H1 (cell line): Measurements from ENCODE around the gene CCDC91. TPM values are rescaled to one million over a fixed set of nuclear protein-coding genes. Genes with fewer than 3 reads are reported as not detected.

ENCODE experiments used
- CHD7 ChIP-seq: fragments of 300-600 bp; sonication (generic); IDR thresholded peaks from 2 replicates; pipeline ENCODE4 v1.7.1; 2012; ENCODE audit warnings: low read length, moderate library complexity, mild to moderate bottlenecking, inconsistent platforms; ENCODE audit not compliant: insufficient replicate concordance
- HDAC2 ChIP-seq, 2 experiments: fragments of 300-600 bp in 1 of 2; sonication (generic) in 1 of 2; IDR thresholded peaks; 2 replicates each; pipeline ENCODE4 v1.6.1; 2011 to 2012; ENCODE audit warnings: low read depth in 2 of 2, low read length in 2 of 2, mild to moderate bottlenecking in 2 of 2, moderate library complexity in 2 of 2, borderline replicate concordance in 1 of 2, inconsistent platforms in 1 of 2
- SUZ12 ChIP-seq: fragments of 200-600 bp; sonication (generic); IDR thresholded peaks from 2 replicates; pipeline ENCODE4 v1.6.1; 2012; ENCODE audit warnings: mild to moderate bottlenecking, inconsistent platforms, low read length, moderate library complexity, mixed read lengths
- polyA plus RNA-seq, 7 experiments: library from polyadenylated mRNA; depleted of rRNA in 3 of 7; stranded (reverse) in 5 of 7; unstranded in 2 of 7; fragments of >200 nt in 5 of 7; fragments of 200-250 nt in 2 of 7; gene quantifications; 1 replicate in 5 of 7; 2 replicates in 1 of 7; 4 replicates in 1 of 7; pipeline versions ENCODE4 v1.2.1 to v1.2.3, GENCODE V29; 2011 to 2013; ENCODE audit warnings: missing spikeins in 2 of 7, mixed read lengths in 2 of 7
- total RNA-seq: library from RNA; stranded (reverse); fragmentation: NEBNext Ultra II Directional; extraction: Animal tissue kit (Norgen Biotek cat#: 25700); gene quantifications from 2 replicates; pipeline ENCODE4 v1.2.1, GENCODE V29; 2021

Gene CCDC91
- total and polyA plus RNA-seq, 2 of the 8 experiments (the other 6 are each of a cell fraction or from before 2014, with no cell fraction given): 8.6 to 23.1 TPM

GRCh38 chr12:28242129-28242495 is 51.9 kb downstream of the CCDC91 start (continued):
- no peak for TF ChIP-seq HDAC2 (IDR thresholded peaks at IDR 0.05; ENCODE audit: borderline replicate concordance in 1 of 2, low read depth in 2 of 2, low read length in 2 of 2)
- no peak for TF ChIP-seq CHD7
- no peak for TF ChIP-seq SUZ12
